HepG2 (cell line): Measurements from ENCODE around the gene SLC22A23. TPM values are rescaled to one million over a fixed set of nuclear protein-coding genes. Genes with fewer than 3 reads are reported as not detected.
A peak's percentile ranks its signal among the peaks of the same experiment; 100 is the strongest.

Source experiments
- ATF7-NPFF ChIP-seq: sonication (generic); formaldehyde crosslinking; IDR thresholded peaks from 2 replicates; pipeline ENCODE4 v1.8.1; 2023; ENCODE audit warnings: mild to moderate bottlenecking, low read depth, missing genetic modification reagents, moderate library complexity
- HMG20B ChIP-seq: conservative IDR thresholded peaks from 2 replicates; pipeline ENCODE4 v1.6.1; 2016; ENCODE audit warnings: missing genetic modification reagents, missing compliant biosample characterization
- KLF15 ChIP-seq: sonication (generic); formaldehyde crosslinking; IDR thresholded peaks from 2 replicates; pipeline ENCODE4 v1.8.1; 2023; ENCODE audit warnings: borderline replicate concordance, mild to moderate bottlenecking, inconsistent platforms, missing genetic modification reagents, mixed read lengths
- REXO4 ChIP-seq: sonication (generic); formaldehyde crosslinking; IDR thresholded peaks from 2 replicates; pipeline ENCODE4 v1.8.0; 2022; ENCODE audit warnings: missing genetic modification reagents, mild to moderate bottlenecking, borderline replicate concordance
- SMAD1 ChIP-seq: sonication (generic); formaldehyde crosslinking; IDR thresholded peaks from 2 replicates; pipeline ENCODE4 v1.4.0; 2020; ENCODE audit warnings: missing genetic modification reagents, low read depth, mild to moderate bottlenecking, borderline replicate concordance
- ZNF337 ChIP-seq: sonication (generic); formaldehyde crosslinking; IDR thresholded peaks from 2 replicates; pipeline ENCODE4 v1.5.1; 2020; ENCODE audit warnings: missing genetic modification reagents, low read depth, mild to moderate bottlenecking, borderline replicate concordance
- ZNF703 ChIP-seq: sonication (generic); formaldehyde crosslinking; IDR thresholded peaks from 2 replicates; pipeline ENCODE4 v1.5.1; 2020; ENCODE audit warnings: missing genetic modification reagents, mild to moderate bottlenecking, moderate library complexity, borderline replicate concordance
- polyA plus RNA-seq, 8 experiments: library from polyadenylated mRNA; depleted of rRNA in 3 of 8; stranded (reverse) in 7 of 8; unstranded in 1 of 8; fragments of >200 nt; fragmentation: Illumina TruSeq in 4 of 8; extraction: Trizol in 4 of 8; gene quantifications; 2 replicates each; pipeline versions ENCODE4 v1.2.1 to v1.2.3, GENCODE V29; 2011 to 2016; ENCODE audit warnings: low read depth in 4 of 8, missing spikeins in 1 of 8, mixed read lengths in 1 of 8; ENCODE audit not compliant: insufficient read depth in 1 of 8
- total RNA-seq, 5 experiments: library from RNA; depleted of rRNA; stranded (reverse); fragments of >200 nt; fragmentation: Illumina TruSeq; extraction: Trizol; gene quantifications; 2 replicates each; pipeline ENCODE4 v1.2.3, GENCODE V29; 2016; ENCODE audit warnings: low read depth in 1 of 5
- TF ChIP-seq, protein P1 (sequence below), 2 experiments: fragments of 450-650 bp in 1 of 2; sonication (generic) in 1 of 2; formaldehyde crosslinking in 1 of 2; IDR thresholded peaks; 2 replicates each; pipeline versions ENCODE4 v1.6.1 to v1.8.0; 2016 to 2022; ENCODE audit warnings: antibody characterized with exemption in 1 of 2, mild to moderate bottlenecking in 1 of 2, missing genetic modification reagents in 1 of 2
- TF ChIP-seq, protein P2 (sequence below): sonication (generic); formaldehyde crosslinking; IDR thresholded peaks from 2 replicates; pipeline ENCODE4 v1.5.1; 2020; ENCODE audit warnings: mild to moderate bottlenecking, missing genetic modification reagents, moderate library complexity
- TF ChIP-seq, protein P3 (sequence below): sonication (generic); formaldehyde crosslinking; IDR thresholded peaks from 2 replicates; pipeline ENCODE4 v1.8.0; 2022; ENCODE audit warnings: missing genetic modification reagents, low read depth, mild to moderate bottlenecking, borderline replicate concordance
- TF ChIP-seq, protein P4 (sequence below): IDR thresholded peaks from 2 replicates; pipeline ENCODE4 v1.6.1; 2016; ENCODE audit warnings: control low read depth

Gene SLC22A23
- total and polyA plus RNA-seq, 2 of the 13 experiments (the other 11 are each of a cell fraction or from before 2014, with no cell fraction given), result 11.8 to 17.5 TPM

DNA sequence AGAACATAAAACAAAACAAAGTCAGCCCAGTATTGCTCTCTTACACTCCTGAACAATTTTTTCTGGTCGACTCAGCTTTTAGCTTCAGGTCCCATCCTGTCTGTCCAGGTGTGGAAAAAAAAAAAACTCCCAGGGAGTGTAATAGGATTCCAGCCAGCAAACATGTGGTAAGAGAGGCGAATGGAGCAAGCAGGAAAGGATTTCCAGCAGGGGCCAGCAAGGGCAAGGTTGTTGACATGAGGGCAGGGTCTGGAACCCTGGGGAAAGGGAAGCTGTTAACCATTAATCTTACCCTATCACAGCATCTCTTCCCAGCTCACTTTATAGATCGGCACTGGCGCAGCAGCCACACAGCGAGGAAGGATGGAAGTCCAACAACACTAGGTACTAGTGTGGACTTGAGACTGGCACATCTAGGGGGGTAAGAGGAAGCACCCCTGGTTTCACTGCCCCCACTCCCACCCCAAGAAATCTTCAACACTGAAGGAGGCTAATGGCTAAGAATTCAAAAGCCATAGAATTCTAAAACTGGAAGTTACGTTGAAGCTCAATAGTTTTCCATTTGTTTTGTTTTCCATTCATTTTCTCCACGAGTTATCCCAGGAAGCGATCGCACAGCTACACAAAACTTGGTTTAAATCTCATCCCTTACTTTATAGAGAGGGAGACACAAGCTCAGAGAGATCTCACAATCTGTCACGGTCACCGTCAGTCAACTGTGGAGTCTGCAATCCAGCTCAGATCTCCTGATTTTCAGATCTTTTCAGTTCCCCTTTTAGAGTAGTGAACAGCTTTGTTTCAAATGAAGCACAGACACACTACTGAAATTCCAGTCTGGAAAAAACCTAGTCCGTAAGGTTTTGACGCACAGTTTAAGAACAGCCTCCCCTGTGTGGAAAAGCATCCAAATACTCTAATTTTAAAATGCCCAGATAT lies 53.3 kb downstream of the SLC22A23 start (continued):
- TF ChIP-seq, protein P1, sequence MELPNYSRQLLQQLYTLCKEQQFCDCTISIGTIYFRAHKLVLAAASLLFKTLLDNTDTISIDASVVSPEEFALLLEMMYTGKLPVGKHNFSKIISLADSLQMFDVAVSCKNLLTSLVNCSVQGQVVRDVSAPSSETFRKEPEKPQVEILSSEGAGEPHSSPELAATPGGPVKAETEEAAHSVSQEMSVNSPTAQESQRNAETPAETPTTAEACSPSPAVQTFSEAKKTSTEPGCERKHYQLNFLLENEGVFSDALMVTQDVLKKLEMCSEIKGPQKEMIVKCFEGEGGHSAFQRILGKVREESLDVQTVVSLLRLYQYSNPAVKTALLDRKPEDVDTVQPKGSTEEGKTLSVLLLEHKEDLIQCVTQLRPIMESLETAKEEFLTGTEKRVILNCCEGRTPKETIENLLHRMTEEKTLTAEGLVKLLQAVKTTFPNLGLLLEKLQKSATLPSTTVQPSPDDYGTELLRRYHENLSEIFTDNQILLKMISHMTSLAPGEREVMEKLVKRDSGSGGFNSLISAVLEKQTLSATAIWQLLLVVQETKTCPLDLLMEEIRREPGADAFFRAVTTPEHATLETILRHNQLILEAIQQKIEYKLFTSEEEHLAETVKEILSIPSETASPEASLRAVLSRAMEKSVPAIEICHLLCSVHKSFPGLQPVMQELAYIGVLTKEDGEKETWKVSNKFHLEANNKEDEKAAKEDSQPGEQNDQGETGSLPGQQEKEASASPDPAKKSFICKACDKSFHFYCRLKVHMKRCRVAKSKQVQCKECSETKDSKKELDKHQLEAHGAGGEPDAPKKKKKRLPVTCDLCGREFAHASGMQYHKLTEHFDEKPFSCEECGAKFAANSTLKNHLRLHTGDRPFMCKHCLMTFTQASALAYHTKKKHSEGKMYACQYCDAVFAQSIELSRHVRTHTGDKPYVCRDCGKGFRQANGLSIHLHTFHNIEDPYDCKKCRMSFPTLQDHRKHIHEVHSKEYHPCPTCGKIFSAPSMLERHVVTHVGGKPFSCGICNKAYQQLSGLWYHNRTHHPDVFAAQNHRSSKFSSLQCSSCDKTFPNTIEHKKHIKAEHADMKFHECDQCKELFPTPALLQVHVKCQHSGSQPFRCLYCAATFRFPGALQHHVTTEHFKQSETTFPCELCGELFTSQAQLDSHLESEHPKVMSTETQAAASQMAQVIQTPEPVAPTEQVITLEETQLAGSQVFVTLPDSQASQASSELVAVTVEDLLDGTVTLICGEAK (IDR thresholded peaks at IDR 0.05), result no peak
- TF ChIP-seq, protein P1 (CRISPR knock-in tag; IDR thresholded peaks at IDR 0.05), result peak; percentile 96
- TF ChIP-seq, protein P2, sequence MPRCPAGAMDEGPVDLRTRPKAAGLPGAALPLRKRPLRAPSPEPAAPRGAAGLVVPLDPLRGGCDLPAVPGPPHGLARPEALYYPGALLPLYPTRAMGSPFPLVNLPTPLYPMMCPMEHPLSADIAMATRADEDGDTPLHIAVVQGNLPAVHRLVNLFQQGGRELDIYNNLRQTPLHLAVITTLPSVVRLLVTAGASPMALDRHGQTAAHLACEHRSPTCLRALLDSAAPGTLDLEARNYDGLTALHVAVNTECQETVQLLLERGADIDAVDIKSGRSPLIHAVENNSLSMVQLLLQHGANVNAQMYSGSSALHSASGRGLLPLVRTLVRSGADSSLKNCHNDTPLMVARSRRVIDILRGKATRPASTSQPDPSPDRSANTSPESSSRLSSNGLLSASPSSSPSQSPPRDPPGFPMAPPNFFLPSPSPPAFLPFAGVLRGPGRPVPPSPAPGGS (CRISPR knock-in tag), result peak; percentile 20; the same call in 1 of the 2 replicates
- TF ChIP-seq ZNF703 (CRISPR knock-in tag) (no peak; the same call in 1 of the 2 replicates), HMG20B (CRISPR knock-in tag) (peak; percentile 95), ATF7-NPFF (CRISPR knock-in tag) (peak; percentile 84), SMAD1 (CRISPR knock-in tag) (no peak), KLF15 (CRISPR knock-in tag) (peak; percentile 32; the same call in 1 of the 2 replicates), ZNF337 (0 out of 2 replicates have a peak, but pooled peaks have one; percentile 56), REXO4 (CRISPR knock-in tag) (peak; percentile 53; the same call in 1 of the 2 replicates)
- TF ChIP-seq, protein P3, sequence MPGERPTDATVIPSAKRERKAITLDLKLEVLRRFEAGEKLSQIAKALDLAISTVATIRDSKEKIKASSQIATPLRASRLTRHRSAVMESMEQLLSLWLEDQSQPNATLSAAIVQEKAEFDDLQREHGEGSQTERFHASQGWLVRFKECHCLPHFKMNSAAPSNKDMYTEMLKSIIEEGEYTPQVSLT, result 0 out of 2 replicates have a peak, but pooled peaks have one; percentile 85
- TF ChIP-seq, protein P4, sequence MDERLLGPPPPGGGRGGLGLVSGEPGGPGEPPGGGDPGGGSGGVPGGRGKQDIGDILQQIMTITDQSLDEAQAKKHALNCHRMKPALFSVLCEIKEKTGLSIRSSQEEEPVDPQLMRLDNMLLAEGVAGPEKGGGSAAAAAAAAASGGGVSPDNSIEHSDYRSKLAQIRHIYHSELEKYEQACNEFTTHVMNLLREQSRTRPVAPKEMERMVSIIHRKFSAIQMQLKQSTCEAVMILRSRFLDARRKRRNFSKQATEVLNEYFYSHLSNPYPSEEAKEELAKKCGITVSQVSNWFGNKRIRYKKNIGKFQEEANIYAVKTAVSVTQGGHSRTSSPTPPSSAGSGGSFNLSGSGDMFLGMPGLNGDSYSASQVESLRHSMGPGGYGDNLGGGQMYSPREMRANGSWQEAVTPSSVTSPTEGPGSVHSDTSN (CRISPR knock-in tag), result peak; percentile 25; the same call in 1 of the 2 replicates
